CD1c-positive myeloid dendritic cell (primary cell): Measurements from ENCODE around the gene ZSCAN12.
"Not testable (repeated sequence)": the region's sequence is repeated elsewhere in the genome, so short reads cannot be mapped to it uniquely, and the experiment has no call there.

Source experiments
- DNase-seq: peaks from one replicate; pipeline ENCODE4 v3.0.0-alpha.2; 2016; ENCODE audit errors: extremely low spot score

The ZSCAN12 gene

DNA sequence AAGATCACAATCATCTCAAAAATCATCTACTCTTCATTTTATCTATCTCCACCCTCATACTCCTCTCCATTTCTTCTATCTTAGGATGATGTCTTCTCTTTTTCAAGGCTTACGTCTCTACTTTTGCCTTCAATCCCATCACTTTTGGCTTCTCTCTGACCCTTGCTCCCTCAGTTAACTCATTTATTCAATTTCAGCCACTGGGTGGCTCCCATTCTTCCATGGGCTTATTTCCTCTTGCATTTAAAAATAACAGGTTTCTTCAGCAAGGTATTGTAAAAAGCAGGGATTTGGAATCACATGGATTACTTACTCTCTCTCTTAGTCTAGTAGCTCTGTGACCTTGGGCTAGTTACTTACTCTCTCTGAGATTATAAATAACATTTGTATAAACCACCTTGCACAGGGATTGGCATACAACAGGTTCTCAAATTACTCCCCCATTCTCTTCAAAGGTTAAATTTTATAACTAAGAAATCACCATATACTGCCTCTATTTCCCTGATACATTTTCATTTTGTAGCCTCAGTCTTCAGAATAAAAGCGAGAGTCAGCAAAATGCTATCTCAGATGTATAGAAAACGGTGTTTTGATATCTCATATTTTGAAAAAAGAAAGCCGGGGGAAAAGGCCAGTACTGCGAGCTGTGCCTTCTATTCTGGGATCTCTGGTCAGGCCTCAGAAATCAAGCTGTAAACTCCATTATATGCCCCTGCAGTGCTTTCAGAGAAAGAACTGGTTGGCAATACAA lies 5.5 kb downstream of the ZSCAN12 start:
- DNase-seq: no peak

DNA sequence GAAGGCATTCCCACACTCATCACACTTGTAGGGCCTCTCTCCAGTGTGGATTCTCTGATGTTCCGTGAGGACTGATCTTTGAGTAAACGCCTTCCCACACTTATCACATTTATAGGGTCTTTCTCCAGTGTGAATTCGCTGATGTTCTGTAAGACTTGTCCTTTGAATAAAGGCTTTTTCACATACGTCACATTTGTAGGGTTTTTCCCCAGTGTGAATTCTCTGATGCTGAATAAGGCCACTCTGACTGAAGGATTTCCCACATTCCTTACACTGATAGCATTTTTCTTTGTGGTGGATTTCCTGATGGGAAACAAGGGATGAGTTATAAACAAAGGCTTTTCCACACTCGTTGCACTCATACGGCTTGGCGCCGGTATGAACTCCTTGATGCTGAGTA lies 8.9 kb downstream of the ZSCAN12 start:
- no peak for DNase-seq

DNA sequence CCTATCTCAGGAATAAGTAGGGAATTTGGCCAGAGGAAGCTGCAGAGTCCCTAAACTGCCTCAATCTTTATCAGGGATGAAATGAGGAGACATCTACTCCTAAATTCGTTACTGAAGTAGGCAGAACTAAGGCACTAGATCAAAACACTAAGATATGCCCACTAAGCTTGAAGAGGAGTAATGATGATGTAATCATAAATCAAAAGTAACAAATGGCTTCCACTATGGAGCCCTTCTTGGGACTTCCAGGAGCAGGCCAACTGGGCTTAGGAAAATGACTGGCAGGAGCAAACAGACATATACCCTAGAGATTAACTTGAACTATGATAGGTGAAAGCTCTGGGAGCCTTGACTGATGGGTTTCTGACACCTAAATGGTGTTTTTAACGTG lies 15.4 kb downstream of the ZSCAN12 start:
- no peak for DNase-seq

DNA sequence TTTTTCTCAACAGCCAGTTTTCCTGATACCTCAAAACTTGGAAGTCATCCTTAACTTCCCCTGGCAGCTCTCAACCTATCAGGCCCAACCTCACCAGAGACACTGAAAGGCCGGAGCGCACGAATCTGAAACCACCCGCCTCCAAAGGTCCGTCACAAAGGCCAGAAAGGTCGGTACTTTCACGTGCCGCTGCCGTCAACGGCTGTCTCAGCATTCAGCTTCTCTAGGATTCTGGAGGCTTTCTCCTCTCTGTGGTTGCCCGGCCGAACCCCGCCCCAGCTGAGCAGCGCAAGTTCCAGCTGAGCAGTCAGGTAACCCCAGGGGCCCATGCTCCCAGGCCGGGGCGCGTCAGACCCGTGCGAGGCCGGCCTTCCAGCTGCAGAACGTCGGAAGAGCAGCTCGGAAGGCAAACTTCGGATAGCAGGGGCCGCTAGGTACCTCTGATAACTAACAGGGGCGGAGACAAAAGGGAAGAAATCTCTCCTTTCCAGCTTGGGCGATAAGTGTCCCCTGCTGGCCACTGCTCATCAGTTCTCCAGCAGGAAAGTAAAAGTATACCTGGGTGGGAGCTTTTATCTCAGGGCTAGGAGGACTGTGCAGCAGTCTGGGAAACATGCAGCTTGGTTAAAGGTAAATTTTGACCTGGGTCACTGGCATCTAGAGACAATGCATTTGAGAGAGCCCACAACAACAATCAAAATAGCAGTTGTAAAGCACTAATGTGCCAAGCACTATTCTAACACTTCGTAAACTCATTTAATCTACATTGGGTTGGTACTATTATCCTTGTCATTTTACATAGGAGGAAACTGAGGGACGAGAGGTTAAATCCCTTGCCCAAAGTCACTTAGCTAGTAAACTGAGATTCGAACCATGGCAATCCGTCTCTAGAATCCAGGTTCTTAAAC lies 16.1 kb downstream of the ZSCAN12 start:
- DNase-seq: peak; percentile 92

DNA sequence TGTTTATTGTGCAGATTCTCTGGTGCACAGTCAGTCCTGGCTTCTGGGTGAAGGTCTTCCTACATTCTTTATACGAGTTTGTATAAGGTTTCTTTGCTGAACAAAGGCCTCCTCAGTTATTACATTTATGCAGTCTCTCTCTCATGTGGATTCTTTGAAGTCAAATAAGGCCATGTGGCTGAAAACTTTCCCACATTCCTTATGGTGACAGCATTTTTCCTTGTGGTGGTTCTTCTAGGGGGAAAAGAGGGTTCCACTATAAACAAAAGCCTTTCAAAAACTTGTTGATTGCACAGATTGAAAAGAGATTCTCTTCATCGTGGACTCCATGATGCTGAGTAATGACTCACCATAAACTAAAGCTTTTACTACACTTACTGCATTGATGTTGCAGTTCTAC lies 19.2 kb downstream of the ZSCAN12 start:
- no peak for DNase-seq

DNA sequence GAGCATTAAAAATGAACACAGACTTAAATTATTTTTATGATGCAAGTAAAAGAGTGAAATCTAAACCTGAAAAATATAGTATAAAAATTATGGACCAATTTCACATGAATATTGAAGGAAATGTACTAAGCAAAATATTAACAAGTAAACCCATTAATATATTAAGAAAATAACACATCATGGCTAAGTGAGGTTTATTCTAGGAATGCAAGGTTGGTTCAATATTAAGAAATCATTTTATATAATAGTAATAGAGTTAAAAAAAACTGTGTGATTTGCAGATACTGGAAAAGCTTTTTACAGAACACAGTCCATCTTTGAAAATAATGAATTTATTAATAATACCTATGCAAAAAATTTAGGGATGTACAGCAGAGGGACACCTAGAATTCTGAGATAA lies 20.9 kb downstream of the ZSCAN12 start:
- no peak for DNase-seq

DNA sequence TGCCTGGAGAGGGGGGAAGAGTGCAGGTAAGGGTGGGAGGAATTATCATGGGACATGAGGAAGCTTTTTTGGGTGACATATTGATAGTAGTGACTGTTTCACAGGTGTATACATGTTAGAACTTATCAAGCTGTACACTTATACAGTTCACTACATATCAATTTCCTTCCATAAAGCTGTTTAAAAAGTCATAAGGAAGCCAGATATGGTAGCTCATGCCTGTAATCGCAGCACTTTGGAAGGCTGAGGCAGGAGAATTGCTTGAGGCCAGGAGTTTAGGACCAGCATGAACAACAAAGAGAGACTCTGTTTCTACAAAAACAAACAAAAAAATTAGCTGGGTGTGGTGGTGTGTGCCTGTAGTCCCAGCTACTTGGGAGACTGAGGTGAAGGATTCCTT lies 21.7 kb downstream of the ZSCAN12 start:
- DNase-seq: no peak

DNA sequence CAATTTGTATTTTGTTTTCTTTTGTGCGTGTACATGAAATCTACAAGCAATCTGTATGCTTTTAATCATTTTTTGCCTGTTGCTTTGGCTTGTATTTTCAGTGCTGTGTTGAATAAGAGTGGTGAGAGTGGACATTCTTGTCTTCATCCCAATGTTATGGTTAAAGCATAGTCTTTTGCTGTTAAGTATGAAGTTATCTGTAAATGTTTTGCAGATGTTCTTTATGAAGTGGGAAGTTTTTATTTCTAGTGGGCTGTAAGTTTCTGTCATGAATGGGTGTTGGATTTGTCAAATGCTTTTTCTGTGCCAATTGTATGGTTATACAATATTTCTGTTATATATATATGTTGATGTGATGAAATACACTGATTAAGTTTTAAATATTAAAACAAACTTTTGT lies 25.6 kb downstream of the ZSCAN12 start:
- DNase-seq: no peak

DNA sequence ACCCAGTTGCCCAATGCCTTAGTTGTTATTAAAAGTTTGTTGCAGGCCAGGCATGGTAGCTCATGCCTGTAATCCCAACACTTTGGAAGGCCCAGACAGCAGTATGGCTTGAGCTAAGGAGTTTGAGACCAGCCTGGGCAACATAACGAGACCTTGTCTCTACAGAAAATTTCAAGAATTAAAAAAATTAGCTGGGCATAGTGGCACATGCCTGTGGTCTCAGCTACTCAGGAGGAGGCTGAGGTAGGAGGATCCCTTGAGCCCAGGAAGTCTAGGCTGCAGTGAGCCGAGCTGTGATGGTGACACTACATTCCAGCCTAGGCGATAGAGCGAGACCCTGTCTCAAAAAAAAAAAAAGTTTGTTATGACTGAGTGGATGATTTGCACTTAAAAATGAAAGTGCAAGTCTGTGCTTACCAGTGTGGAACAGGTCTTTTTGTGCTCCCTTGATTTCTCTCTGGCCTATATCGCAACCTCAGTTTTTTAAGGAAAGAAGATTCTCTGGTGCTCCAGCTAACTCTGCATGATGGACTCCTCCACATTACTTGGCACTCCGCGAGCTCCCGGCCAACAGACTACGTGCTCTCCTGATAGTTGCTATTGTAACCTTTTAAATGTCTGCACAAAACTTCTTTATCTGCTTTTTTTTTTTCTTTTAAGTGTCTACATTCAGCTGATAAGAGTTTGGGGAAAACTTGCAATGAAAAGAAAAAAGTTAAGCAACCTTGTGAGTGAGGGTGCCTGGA lies 27.7 kb downstream of the ZSCAN12 start:
- DNase-seq: no peak

DNA sequence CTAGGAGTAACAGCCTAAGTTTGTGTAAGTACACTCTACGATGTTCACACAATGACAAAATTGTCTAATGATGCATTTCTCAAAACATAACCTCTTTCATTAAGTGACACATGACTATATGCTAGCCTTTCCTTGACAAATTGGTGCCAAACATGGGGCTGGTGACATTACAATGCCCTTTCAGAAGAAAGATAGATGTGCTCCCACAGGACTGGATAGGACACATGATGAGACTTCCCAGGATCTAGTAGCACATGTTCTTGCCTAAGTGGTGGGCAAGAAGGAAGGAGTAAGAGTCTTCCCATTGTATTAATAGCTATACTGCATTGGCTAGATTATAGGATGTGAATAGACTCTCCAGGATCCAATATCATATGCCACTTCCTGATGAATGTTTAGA lies 28.3 kb downstream of the ZSCAN12 start:
- DNase-seq: no peak

DNA sequence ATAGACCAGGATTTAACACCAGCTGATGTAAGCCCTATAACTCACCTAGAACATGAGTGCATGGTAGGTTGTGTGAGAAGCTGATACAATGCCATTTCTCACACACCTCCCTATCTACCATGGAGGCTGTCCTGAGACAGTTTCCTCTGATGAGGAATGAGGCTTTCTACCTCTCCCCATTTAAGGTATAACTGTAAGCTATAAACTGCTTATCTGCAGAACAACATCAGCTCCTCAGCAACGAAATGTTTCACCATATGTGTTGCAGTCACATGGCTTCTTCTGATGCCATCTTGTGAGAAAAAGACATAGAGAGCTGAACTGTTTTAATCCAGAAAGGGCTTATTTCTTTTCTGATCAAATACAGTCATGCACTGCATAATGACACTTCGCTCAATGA lies 29.1 kb downstream of the ZSCAN12 start:
- DNase-seq: no peak

DNA sequence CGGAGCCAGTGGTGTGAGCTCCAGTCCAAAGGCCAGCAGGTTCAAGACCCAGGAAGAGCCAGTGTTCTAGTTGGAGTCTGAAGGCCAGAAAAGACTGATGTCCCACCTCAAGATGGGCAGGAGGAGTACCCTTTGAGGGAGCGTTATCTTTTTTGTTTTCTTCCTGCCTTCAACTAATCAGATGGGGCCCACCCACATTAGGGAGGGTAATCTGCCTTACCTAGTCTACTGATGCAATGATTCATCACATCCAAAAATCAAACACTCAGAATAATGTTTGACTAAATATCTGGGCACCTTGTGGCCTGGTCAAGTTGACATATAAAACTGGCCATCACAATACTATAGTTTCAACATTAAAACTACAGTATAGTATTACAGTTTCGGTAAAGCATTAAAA lies 30.1 kb downstream of the ZSCAN12 start:
- no peak for DNase-seq

DNA sequence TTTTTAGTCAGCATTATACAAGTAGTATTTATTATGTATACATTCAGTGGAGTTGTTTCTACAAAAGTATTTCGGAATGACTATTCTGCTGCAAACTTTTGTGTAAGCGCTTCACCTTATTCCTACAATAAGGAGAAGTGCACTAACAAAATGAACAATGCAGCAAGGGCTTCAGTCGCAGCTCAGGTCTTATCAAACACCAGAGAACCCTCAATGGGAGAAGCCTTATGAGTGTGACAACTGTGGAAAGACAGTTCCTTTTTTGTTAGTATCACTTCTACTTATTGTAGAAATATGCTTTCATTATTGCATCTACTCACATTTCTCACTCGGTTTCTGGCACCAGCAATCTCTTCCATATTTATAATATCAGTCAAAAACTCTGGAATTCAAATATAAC lies 31.0 kb downstream of the ZSCAN12 start:
- peak; percentile 77 for DNase-seq

DNA sequence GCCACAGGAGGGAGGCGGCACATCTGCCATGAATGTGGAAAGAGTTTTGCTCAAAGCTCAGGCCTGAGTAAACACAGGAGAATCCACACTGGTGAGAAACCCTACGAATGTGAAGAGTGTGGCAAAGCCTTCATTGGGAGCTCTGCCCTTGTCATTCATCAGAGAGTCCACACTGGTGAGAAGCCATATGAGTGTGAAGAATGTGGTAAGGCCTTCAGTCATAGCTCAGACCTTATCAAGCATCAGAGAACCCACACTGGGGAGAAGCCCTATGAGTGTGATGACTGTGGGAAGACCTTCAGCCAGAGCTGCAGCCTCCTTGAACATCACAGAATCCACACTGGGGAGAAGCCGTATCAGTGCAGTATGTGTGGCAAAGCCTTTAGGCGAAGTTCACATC lies 34.0 kb downstream of the ZSCAN12 start:
- not testable (repeated sequence) for DNase-seq

DNA sequence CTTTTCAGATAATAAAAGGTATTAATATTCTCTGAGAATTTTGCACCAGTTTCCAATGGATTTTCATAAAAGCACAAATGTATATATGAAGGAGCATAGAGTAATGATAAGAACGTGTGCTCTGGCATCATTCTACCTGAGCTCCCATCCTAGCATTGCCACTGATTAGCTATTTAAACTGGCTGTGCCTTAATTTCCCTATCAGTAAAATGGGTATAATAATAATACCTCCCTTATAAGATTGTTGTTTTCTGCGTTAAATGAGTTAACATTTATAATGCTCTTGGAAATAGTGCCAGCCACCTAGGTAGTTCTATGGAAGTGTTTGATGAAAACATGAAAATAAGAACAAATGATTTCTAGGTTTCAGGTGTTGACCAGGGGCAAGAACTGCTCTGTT lies 38.6 kb downstream of the ZSCAN12 start:
- DNase-seq: no peak

DNA sequence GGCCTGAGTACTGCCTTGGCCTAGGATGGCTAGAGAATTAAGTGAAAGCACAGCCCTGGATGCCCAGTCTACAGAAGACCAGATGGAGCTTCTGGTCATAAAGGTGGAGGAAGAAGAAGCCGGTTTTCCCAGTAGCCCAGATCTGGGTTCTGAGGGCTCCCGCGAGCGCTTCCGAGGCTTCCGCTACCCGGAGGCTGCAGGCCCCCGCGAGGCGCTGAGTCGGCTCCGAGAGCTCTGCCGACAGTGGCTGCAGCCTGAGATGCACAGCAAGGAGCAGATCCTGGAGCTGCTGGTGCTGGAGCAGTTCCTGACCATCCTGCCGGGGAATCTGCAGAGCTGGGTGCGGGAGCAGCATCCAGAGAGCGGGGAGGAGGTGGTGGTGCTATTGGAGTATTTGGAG lies 40.0 kb downstream of the ZSCAN12 start:
- DNase-seq: not testable (repeated sequence)

DNA sequence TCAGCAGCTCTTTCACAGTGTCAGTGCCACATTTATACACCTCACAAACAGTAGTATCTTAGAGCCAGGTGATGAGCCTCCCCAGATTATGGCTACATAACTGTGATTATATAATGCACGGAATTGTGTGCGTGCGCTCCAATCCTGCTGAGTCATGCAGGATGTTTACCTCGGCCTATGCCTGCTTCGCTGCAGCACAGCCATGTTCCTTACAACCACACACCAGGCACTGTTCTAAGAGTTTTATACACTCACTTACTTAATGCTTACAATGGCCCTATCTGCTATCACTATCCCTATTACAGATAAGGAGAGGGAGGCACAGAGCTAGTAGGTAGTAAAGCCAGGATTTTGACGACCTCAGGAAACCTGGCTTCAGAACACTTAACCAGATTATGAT lies 42.5 kb downstream of the ZSCAN12 start:
- no peak for DNase-seq

DNA sequence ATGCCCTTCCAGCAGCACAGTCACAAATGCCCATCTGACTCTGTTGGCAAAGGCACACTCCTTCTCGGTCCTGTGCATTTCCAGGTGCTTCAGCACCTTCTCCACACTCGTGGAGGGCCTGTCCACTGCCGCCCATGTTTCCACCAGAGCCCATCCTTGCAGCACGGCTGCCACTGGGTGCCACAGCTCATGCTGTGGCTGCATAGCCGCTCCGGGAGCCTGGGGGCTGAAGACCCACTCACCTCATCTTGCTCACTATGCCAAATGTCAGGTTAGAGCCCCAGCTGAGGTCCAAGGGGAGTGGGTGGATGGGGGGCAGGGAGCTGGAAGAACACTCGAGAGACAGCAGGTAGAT lies 42.9 kb downstream of the ZSCAN12 start:
- DNase-seq: no peak

DNA sequence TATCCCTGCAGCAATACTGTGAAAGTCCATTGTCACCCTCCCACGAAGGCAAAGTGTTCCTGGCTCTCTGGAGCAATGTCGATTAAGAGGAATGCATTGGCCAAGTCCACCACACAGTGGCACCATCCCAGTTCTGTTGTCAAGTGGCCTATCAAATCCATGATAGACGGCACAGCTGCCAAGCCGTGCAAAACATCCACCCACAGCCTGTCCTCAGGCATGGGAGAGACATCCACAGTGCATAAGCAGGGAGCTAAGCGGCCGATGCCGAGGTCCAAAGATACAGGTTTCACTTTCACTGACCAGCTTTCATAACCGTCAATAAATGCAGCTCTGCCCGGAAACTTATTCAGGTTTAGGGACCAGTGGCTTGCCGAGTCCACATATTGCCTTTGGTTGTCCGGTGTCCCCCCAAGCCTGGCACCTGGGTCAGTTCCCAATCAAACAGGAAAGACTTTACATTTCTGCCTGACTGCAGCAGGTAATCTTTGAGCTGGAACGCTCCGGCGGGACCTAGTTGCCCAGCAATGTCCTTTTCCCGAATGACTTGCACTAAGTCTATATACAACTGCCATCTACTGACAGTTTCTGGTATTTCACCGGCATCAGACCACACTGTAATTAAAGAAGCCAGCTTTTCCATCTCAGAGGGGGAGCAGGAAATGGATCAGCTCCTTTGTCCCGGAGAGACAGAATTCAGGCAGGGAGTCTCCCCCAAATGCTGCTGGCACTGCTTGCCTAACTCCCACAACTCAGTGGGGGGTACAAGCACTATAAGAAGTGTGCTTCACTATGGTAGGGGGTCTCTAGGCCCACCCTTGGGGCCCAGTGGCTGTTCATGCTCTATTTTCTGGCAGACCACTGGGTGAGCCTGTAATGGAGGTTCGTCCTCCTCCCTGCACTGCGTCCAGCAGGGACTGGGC lies 43.5 kb downstream of the ZSCAN12 start:
- peak; percentile 80 for DNase-seq

DNA sequence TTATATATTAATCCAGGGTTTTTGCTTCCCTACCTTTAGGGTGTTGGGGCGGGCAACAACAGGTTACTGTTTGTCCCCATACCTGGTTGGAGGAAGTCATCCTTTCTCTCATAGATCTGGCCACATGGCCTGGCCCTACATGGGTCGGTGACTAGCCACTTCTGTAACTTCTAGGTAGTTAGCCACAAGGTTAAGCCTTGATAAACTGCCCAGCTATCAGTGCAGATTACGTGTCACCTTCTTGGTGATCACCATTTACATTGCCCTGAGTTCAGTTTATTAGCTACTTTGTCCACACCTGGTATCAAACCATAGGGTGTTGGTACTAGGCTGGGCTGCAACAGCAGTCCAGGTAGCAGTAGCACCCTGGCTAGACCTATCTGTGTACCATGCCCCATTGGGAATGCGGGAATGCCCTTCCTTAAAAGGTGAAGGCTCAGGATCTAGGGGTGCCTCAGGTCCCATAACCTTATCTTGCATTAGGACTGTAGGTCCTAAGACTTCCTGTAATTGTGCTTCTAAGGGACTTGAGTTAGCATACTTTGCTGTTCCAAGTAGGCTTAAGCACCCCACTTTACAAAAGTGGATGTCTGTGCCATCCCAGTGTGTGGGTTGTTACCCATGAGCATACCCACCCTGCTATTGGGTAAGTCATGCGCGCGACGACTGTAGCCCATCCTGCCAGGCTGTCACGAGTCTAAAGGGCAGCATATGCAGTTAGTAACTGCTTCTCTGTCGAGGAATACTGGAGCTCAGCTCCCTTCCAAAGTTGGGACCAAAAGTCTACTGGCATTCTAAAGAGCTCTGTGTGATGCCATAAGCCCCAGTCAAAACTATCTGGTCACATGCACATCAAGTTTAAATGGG lies 44.6 kb downstream of the ZSCAN12 start:
- no peak for DNase-seq
